ENCODE data around the gene ANAPC2.

DNA sequence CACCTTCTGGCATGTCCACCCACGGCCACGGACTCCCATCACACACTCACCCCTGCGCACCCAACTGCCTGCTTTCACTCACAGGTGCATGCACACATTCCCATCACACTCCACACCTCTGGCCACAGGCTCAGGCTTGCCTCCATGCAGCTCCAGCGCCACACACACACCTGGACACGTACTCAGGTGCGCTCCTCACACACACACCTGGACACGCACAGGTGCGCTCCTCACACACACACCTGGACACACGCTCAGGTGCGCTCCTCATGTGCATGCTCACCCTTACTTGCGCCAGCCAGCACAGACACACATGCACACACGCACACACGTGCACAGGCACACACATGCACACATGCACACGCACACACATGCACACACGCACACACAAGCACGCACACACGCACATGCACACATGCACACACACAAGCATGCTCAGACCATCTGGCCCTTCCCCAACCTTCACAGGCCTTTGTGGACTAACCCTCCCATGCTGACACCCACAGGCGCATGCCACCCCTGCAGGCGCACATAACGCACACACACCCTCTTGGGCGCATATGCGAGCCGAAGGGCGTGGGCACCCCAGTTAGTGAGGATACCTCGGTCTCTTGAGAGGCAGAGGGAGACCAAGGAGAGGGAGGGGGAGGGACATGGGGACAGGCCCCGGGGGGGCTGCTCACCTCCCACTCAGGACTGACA is 41.1 kb downstream of the ANAPC2 start:
- TF ChIP-seq, protein P1, sequence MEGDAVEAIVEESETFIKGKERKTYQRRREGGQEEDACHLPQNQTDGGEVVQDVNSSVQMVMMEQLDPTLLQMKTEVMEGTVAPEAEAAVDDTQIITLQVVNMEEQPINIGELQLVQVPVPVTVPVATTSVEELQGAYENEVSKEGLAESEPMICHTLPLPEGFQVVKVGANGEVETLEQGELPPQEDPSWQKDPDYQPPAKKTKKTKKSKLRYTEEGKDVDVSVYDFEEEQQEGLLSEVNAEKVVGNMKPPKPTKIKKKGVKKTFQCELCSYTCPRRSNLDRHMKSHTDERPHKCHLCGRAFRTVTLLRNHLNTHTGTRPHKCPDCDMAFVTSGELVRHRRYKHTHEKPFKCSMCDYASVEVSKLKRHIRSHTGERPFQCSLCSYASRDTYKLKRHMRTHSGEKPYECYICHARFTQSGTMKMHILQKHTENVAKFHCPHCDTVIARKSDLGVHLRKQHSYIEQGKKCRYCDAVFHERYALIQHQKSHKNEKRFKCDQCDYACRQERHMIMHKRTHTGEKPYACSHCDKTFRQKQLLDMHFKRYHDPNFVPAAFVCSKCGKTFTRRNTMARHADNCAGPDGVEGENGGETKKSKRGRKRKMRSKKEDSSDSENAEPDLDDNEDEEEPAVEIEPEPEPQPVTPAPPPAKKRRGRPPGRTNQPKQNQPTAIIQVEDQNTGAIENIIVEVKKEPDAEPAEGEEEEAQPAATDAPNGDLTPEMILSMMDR (IDR thresholded peaks at IDR 0.05 in 4 of 5, conservative IDR thresholded peaks at IDR 0.05 in 1 of 5), result no peak
- TF ChIP-seq POLR2A (IDR thresholded peaks at IDR 0.05), result no peak

All from gastrocnemius medialis (tissue), 4 donors.